ENCODE measurements around the gene LURAP1L.

DNA sequence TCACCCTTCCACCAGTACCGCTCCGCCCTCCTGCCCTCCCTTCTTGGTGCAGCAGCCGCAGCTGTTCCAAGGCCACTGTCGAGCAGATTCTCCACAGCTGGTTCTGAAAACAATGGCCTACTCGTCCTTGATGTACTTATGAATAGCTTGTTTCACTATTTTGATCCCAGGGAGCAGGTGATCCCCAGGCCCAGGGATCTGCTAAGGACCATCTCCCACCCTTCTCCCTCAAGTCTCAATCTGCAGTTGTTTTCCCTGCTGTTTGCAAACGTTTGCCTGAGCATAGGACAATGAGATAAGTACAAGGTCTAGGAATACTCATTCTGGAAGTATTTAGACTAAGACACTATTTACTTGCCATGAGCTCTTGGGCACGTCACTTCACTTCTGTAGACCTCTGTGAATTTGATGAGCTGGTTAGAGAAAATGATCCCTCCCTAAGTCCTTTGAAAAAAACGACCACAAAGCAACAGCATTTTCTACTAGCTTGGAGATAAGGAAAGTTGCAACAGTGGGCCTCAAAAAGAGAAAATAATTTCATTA is 1.8 kb downstream of the LURAP1L start:
- TF ChIP-seq, protein P1, sequence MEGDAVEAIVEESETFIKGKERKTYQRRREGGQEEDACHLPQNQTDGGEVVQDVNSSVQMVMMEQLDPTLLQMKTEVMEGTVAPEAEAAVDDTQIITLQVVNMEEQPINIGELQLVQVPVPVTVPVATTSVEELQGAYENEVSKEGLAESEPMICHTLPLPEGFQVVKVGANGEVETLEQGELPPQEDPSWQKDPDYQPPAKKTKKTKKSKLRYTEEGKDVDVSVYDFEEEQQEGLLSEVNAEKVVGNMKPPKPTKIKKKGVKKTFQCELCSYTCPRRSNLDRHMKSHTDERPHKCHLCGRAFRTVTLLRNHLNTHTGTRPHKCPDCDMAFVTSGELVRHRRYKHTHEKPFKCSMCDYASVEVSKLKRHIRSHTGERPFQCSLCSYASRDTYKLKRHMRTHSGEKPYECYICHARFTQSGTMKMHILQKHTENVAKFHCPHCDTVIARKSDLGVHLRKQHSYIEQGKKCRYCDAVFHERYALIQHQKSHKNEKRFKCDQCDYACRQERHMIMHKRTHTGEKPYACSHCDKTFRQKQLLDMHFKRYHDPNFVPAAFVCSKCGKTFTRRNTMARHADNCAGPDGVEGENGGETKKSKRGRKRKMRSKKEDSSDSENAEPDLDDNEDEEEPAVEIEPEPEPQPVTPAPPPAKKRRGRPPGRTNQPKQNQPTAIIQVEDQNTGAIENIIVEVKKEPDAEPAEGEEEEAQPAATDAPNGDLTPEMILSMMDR (conservative IDR thresholded peaks at IDR 0.05; ENCODE audit: low read length) = no peak
- no peak for TF ChIP-seq EZH2phosphoT487 (IDR thresholded peaks at IDR 0.05; ENCODE audit: borderline replicate concordance, low read depth, low read length)

Measured in OCI-LY7 (cell line).